GM18870 (cell line): ENCODE results near the gene RIT2.
"Not testable (repeated sequence)": the region's sequence is repeated elsewhere in the genome, so short reads cannot be mapped to it uniquely, and the experiment has no call there.

Source experiments
- ATAC-seq: cut with Tn5 transposase; IDR thresholded peaks from one replicate; pipeline ENCODE4 v1.9.1; 2021; ENCODE audit warnings: moderate library complexity; ENCODE audit not compliant: unreplicated experiment

RIT2 gene

GRCh38 chr18:42854558-42854957 lies 260.9 kb downstream of the RIT2 start:
- no peak for ATAC-seq

GRCh38 chr18:42850174-42851083 lies 265.1 kb downstream of the RIT2 start:
- no peak for ATAC-seq

GRCh38 chr18:42839408-42839807 lies 276.1 kb downstream of the RIT2 start:
- no peak for ATAC-seq

- no peak for ATAC-seq
Measured at GRCh38 chr18:42838546-42839145, 276.8 kb downstream of the RIT2 start.

GRCh38 chr18:42830936-42831335 lies 284.5 kb downstream of the RIT2 start:
- ATAC-seq, result no peak

GRCh38 chr18:42828881-42829280 lies 286.6 kb downstream of the RIT2 start:
- no peak for ATAC-seq

- ATAC-seq, result no peak
Measured at GRCh38 chr18:42824178-42824577, 291.3 kb downstream of the RIT2 start.

GRCh38 chr18:42822711-42823110 lies 292.8 kb downstream of the RIT2 start:
- ATAC-seq, result no peak

- no peak for ATAC-seq
Measured at GRCh38 chr18:42821492-42821891, 294.0 kb downstream of the RIT2 start.

GRCh38 chr18:42814618-42815017 lies 300.9 kb downstream of the RIT2 start:
- no peak for ATAC-seq

- no peak for ATAC-seq
Measured at GRCh38 chr18:42814184-42814583, 301.3 kb downstream of the RIT2 start.

GRCh38 chr18:42813570-42813969 lies 301.9 kb downstream of the RIT2 start:
- ATAC-seq, result no peak

- ATAC-seq, result no peak
Measured at GRCh38 chr18:42807887-42808286, 307.6 kb downstream of the RIT2 start.

- ATAC-seq, result no peak
Measured at GRCh38 chr18:42801706-42802105, 313.8 kb downstream of the RIT2 start.

GRCh38 chr18:42798606-42799170 lies 316.8 kb downstream of the RIT2 start:
- no peak for ATAC-seq

- ATAC-seq, result not testable (repeated sequence)
Measured at GRCh38 chr18:42795213-42795789, 320.2 kb downstream of the RIT2 start.

- no peak for ATAC-seq
Measured at GRCh38 chr18:42792731-42793130, 322.8 kb downstream of the RIT2 start.

- no peak for ATAC-seq
Measured at GRCh38 chr18:42784632-42785031, 330.9 kb downstream of the RIT2 start.

- no peak for ATAC-seq
Measured at GRCh38 chr18:42782929-42783328, 332.6 kb downstream of the RIT2 start.

GRCh38 chr18:42781298-42781815 lies 334.1 kb downstream of the RIT2 start:
- no peak for ATAC-seq

- no peak for ATAC-seq
Measured at GRCh38 chr18:42780171-42780570, 335.3 kb downstream of the RIT2 start.
